ENCODE results near the gene SEM1. TPM values are rescaled to one million over a fixed set of nuclear protein-coding genes. Genes with fewer than 3 reads are reported as not detected.

SEM1 gene
- total and polyA plus RNA-seq, 2 of the 8 experiments (the other 6 are each of a cell fraction or from before 2014, with no cell fraction given), result 20.8 to 75.3 TPM

DNA sequence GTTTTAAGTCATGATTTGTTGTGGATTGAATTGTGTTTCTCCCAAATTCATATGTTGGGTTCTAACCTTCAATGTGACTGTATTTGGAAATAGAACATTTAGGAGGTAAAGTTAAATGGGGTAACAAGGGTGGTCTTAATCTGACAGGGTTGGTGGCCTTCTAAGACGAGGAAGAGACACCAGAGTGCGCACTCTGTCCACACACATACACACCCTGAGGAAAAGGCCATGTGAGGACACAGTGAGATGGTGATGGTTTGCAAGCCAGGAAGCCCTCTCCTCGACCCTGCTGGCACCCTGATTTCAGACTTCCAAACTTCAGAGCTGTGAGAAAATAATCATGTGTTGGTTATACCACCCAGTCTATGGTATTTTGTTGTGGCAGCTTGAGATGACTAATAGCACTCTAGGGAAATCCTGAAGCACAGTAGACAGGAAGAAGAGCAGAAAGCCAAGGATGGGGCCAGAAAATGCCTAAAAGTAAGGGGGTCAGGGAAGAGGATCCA, 28.0 kb upstream of the SEM1 start:
- H3K27me3 ChIP-seq (replicated peaks in 1 of 4; ENCODE audit: control insufficient read depth in 3 of 4, extremely low read depth in 1 of 4, insufficient read depth in 3 of 4, low read length in 3 of 4), result no peaks in the 10 kb centered on the region; a peak in 1 of 7 replicates
- H4K20me1 ChIP-seq (replicated peaks in 1 of 2; ENCODE audit: control insufficient read depth in 1 of 2, insufficient read depth in 2 of 2, low read length in 2 of 2), result no peaks in the 10 kb centered on the region
- H3K4me1 ChIP-seq (replicated peaks in 1 of 4; ENCODE audit: control insufficient read depth in 3 of 4, insufficient read depth in 4 of 4, low read length in 3 of 4), result peaks cover 3 to 10% (median 5%) of the 10 kb centered on the region in 4 experiments; a peak in 6 of 7 replicates
- no peak overlapping the region for H2BK5ac ChIP-seq (ENCODE audit: low read depth, low read length)
- no peaks in the 10 kb centered on the region for H3K79me2 ChIP-seq (ENCODE audit: control insufficient read depth in 1 of 2, insufficient read depth in 2 of 2, low read length in 2 of 2)
- no peak overlapping the region for H3K18ac ChIP-seq (ENCODE audit: extremely low read depth, low read length)
- H2BK20ac ChIP-seq (ENCODE audit: low read length), result no peak overlapping the region
- ChIA-PET POLR2A (ENCODE audit: partially characterized antibody) (no interaction called here), CTCF (ENCODE audit: partially characterized antibody) (interaction anchor here (1.4 kb wide), 1 partner anchor 9 kb away, joined by 3 read pairs; no protein-coding TSS in a partner anchor)
- WGBS, 2 experiments (ENCODE audit: extremely low coverage in 1 of 2, insufficient coverage in 1 of 2, insufficient read length in 1 of 2, insufficient replicate concordance in 2 of 2, low coverage in 1 of 2, low lambda C conversion rate in 2 of 2, missing lambda C conversion rate in 1 of 2), result 80% methylated on average over 3 of the region's 3 CpGs; no CpG with 5 or more reads in 1 of the 2 experiments
- no peak overlapping the region for H2BK12ac ChIP-seq (ENCODE audit: low read depth, low read length)
- H4K8ac ChIP-seq (ENCODE audit: extremely low read depth, insufficient read depth, low read length), result no peak overlapping the region
- H3K4me2 ChIP-seq (ENCODE audit: insufficient read depth in 1 of 2, low read depth in 2 of 2, low read length in 2 of 2), result no peak overlapping the region
- DNase-seq (ENCODE audit: low read depth in 1 of 2, low spot score in 2 of 2), result no peak
- H4K5ac ChIP-seq (ENCODE audit: insufficient read length, low read depth, low read length), result no peak overlapping the region
- FAIRE-seq, result no peak
- no peak overlapping the region for H3K14ac ChIP-seq (ENCODE audit: insufficient read length)
- no peak overlapping the region for H3K4me3 ChIP-seq (ENCODE audit: extremely low read depth in 1 of 4, insufficient read depth in 2 of 4, low read depth in 3 of 4, low read length in 4 of 4)
- no peak overlapping the region for H2BK120ac ChIP-seq (replicated peaks; ENCODE audit: low read depth, low read length)
- H3K9ac ChIP-seq (replicated peaks in 1 of 4; ENCODE audit: extremely low read depth in 1 of 4, low read depth in 3 of 4, low read length in 3 of 4), result no peak overlapping the region
- H3K56ac ChIP-seq (replicated peaks; ENCODE audit: insufficient read length, low read depth, low read length), result no peak overlapping the region
- no peaks in the 10 kb centered on the region for H3K9me3 ChIP-seq (ENCODE audit: insufficient read depth in 2 of 2, low read depth in 1 of 2, low read length in 1 of 2)
- no peak overlapping the region for H4K91ac ChIP-seq (replicated peaks; ENCODE audit: insufficient read length, low read length)
- no peaks in the 10 kb centered on the region for H3K36me3 ChIP-seq (ENCODE audit: control insufficient read depth in 2 of 4, insufficient read depth in 4 of 4, low read length in 3 of 4)
- H3K27ac ChIP-seq (ENCODE audit: low read depth, low read length), result no peak overlapping the region
- H2AFZ ChIP-seq (ENCODE audit: low read length), result no peak overlapping the region
- no peaks in the 10 kb centered on the region for H3K23me2 ChIP-seq (ENCODE audit: low read depth, low read length)
- no peak overlapping the region for H2AK5ac ChIP-seq (ENCODE audit: low read depth, low read length)
- H2BK15ac ChIP-seq (ENCODE audit: low read length), result no peak overlapping the region
- no peaks in the 10 kb centered on the region for H3K79me1 ChIP-seq (ENCODE audit: low read depth, low read length)
- H3K23ac ChIP-seq (ENCODE audit: insufficient read length), result no peak overlapping the region
- no peak overlapping the region for H3K4ac ChIP-seq (replicated peaks; ENCODE audit: insufficient read length, low read depth, low read length)
